Embryonic facial prominence (tissue), 1 donor: Measurements from ENCODE around the gene STK40.

ENCODE experiments used
- DNase-seq: peaks from one replicate; pipeline ENCODE4 v3.0.0-alpha.2; 2016; ENCODE audit errors: extremely low spot score

Gene STK40

GRCh38 chr1:36343651-36344394 is 41.9 kb downstream of the STK40 start:
- no peak for DNase-seq

- DNase-seq = no peak
These were observed 43.1 kb downstream of the STK40 start for GRCh38 chr1:36342426-36343185.

GRCh38 chr1:36341626-36342320 is 44.0 kb downstream of the STK40 start:
- no peak for DNase-seq

- DNase-seq = no peak
These were observed 46.1 kb downstream of the STK40 start for GRCh38 chr1:36339615-36340014.

GRCh38 chr1:36339215-36339614 is 46.5 kb downstream of the STK40 start:
- no peak for DNase-seq

GRCh38 chr1:36337830-36338229 is 47.9 kb downstream of the STK40 start:
- DNase-seq = no peak

GRCh38 chr1:36330940-36331339 is 54.8 kb downstream of the STK40 start:
- DNase-seq = no peak

GRCh38 chr1:36329817-36330216 is 55.9 kb downstream of the STK40 start:
- DNase-seq = no peak

GRCh38 chr1:36328713-36329112 is 57.0 kb downstream of the STK40 start:
- no peak for DNase-seq

GRCh38 chr1:36328088-36328480 is 57.6 kb downstream of the STK40 start:
- DNase-seq = no peak

GRCh38 chr1:36327421-36328087 is 58.2 kb downstream of the STK40 start:
- DNase-seq = no peak

GRCh38 chr1:36326499-36326898 is 59.2 kb downstream of the STK40 start:
- no peak for DNase-seq

GRCh38 chr1:36324353-36324703 is 61.4 kb downstream of the STK40 start:
- DNase-seq = no peak

- peak; percentile 72 for DNase-seq
These were observed 61.9 kb downstream of the STK40 start, which contains the start of gene EVA1B for GRCh38 chr1:36323636-36324352. EVA1B (minus strand) TSS chr1:36323645; CDS start chr1:36323037, 608 bp downstream.

- no peak for DNase-seq
These were observed 62.7 kb downstream of the STK40 start for GRCh38 chr1:36322786-36323635.

GRCh38 chr1:36322041-36322785 is 63.5 kb downstream of the STK40 start:
- no peak for DNase-seq

- peak; percentile 84 for DNase-seq
These were observed 64.4 kb downstream of the STK40 start for GRCh38 chr1:36321119-36321951.

GRCh38 chr1:36320767-36321118 is 65.0 kb downstream of the STK40 start:
- DNase-seq = no peak

- DNase-seq = no peak
These were observed 65.4 kb downstream of the STK40 start for GRCh38 chr1:36320291-36320761.
